Stimulated activated CD4-positive, alpha-beta T cell treated with anti-CD3 and anti-CD28 coated beads, Interleukin-12 subunit alpha, Interleukin-12 subunit beta, amount 100 ng/mL, for 4 hours (primary cell): Measurements from ENCODE around the gene TOR3A.
"Not testable (repeated sequence)": the region's sequence is repeated elsewhere in the genome, so short reads cannot be mapped to it uniquely, and the experiment has no call there.

ENCODE experiments used
- DNase-seq: peaks from one replicate; pipeline ENCODE4 v3.0.0-alpha.2; 2020

The TOR3A gene

GRCh38 chr1:179081687-179082332 lies at the start of gene TOR3A:
TSS of gene TOR3A (plus strand) at chr1:179082070. CDS start at chr1:179082129, 59 bp downstream.
- DNase-seq, result peak; percentile 69

- DNase-seq, result no peak
These were observed 47.1 kb upstream of the TOR3A start for GRCh38 chr1:179034720-179035119.

- DNase-seq, result no peak
These were observed 44.9 kb upstream of the TOR3A start for GRCh38 chr1:179036844-179037465.

GRCh38 chr1:179038528-179039281 lies 43.2 kb upstream of the TOR3A start:
- no peak for DNase-seq

GRCh38 chr1:179039502-179040174 lies 42.2 kb upstream of the TOR3A start:
- DNase-seq, result not testable (repeated sequence)

- DNase-seq, result not testable (repeated sequence)
These were observed 41.7 kb upstream of the TOR3A start for GRCh38 chr1:179040175-179040551.

GRCh38 chr1:179042087-179042486 lies 39.8 kb upstream of the TOR3A start:
- DNase-seq, result no peak

GRCh38 chr1:179042700-179043099 lies 39.2 kb upstream of the TOR3A start:
- no peak for DNase-seq

GRCh38 chr1:179043266-179043665 lies 38.6 kb upstream of the TOR3A start:
- DNase-seq, result no peak

GRCh38 chr1:179043907-179044306 lies 38.0 kb upstream of the TOR3A start:
- no peak for DNase-seq

- DNase-seq, result no peak
These were observed 34.8 kb upstream of the TOR3A start for GRCh38 chr1:179046808-179047635.

- no peak for DNase-seq
These were observed 34.3 kb upstream of the TOR3A start for GRCh38 chr1:179047636-179047997.

- no peak for DNase-seq
These were observed 33.3 kb upstream of the TOR3A start for GRCh38 chr1:179048339-179049124.

- DNase-seq, result no peak
These were observed 29.1 kb upstream of the TOR3A start for GRCh38 chr1:179052776-179053175.

- no peak for DNase-seq
These were observed 28.4 kb upstream of the TOR3A start for GRCh38 chr1:179053486-179053885.

- no peak for DNase-seq
These were observed 25.9 kb upstream of the TOR3A start for GRCh38 chr1:179055937-179056336.

GRCh38 chr1:179058487-179059483 lies 23.1 kb upstream of the TOR3A start:
- DNase-seq, result no peak

GRCh38 chr1:179061360-179062282 lies 20.2 kb upstream of the TOR3A start:
- no peak for DNase-seq

- DNase-seq, result no peak
These were observed 15.4 kb upstream of the TOR3A start for GRCh38 chr1:179066471-179066870.
